ENCODE data around the gene PPP6C.
"Not testable (repeated sequence)": the region's sequence is repeated elsewhere in the genome, so short reads cannot be mapped to it uniquely, and the experiment has no call there.

PPP6C gene

DNA sequence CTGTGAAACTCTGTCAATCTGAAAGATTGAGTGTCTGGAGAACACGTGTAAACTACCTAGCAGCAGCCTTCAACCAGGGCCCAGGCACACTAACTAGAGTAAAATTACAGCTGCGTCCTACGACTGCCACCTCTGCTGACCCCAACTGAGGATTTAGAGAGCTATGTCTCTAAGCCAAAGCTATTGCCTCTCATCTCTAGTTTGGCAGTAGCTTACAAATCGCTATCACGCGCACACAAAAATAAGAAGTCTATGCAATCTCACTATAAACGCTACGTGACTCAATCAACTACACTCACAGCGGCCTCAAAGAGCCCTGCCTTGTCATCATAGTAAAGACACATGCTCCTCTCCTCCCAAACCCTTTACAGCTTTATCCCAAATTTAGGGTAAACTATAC lies 8.7 kb downstream of the PPP6C start:
- DNase-seq = no peak

DNA sequence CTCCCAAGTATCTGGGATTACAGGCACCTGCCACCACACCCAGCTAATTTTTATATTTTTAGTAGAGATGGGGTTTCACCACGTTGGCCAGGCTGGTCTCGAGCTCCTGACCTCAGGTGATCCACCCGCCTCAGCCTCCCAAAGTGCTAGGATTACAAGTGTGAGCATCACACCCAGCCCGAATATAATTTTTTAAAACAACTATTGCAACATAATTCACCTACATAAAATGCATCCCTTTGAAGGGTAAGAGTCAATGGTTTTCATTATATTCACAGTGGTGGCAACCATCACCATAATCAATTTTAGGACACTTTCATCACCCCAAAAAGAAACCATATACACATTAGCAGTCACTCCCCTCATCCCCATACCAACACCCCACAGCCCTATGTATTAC lies 9.8 kb downstream of the PPP6C start:
- DNase-seq = not testable (repeated sequence)

DNA sequence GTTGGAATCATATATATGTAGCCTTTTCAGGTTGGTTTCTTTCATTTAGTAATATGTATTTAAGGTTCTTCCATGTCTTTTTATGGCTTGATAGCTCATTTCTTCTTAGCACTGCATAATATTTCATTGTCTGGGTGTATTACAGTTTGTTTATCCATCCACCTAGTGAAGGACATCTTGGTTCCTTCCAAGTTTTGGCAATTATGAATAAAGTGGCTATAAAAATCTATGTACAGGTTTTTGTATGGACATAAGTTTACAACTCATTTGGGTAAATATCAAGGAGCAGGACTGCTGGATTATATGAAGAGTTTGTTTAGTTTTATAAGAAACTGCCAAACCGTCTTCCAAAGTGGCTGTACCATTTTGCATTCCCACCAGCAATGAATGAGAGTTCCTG lies 11.7 kb downstream of the PPP6C start:
- DNase-seq = no peak

DNA sequence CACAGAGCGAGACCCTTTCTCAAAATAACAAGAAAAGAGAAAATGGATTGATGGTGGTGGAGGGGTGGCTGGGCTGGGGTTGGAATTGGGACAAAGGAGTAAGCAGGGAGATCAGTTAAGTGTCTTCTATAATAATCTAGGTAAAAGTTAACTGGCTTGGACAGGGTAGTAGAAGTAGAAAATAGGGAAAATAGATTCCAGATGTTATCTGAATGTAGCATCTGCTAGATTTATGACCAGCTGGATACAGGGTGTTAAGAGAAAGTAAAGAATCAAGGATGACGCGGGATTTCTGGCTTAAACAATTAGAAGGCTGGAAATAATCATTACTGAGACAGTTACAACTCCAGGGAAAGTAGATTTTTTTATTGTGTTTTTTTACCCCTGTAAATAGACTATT lies 13.0 kb downstream of the PPP6C start:
- no peak for DNase-seq

DNA sequence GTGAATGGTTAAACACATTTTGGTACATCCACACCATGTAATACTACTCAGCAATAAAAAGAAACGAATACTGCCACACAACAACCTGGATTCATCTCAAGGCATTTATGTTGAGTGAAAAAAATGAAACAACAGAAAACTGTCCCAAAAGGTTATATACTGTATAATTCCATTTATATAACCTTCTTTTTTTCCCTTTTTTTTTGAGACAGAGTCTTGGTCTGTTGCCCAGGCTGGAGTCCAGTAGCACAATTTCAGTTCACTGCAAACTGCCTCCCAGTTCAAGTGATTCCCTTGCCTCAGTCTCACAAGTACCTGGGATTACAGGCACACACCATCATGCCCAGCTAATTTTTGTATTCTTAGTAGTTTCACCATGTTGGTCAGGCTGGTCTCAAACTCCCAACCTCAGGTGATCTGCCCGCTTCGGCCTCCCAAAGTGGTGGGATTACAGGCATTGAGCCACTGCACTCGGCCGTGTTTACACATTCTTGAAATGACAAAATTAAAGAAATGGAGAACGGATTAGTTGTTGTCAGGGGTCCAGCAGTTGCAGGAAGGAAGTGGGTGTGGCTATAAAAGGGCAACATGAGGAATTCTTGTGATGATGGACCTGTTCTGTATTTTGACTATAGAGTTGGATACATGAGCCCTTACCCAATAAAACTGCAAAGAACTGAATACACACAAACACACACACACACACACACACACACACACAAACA lies 17.4 kb downstream of the PPP6C start:
- DNase-seq = no peak

DNA sequence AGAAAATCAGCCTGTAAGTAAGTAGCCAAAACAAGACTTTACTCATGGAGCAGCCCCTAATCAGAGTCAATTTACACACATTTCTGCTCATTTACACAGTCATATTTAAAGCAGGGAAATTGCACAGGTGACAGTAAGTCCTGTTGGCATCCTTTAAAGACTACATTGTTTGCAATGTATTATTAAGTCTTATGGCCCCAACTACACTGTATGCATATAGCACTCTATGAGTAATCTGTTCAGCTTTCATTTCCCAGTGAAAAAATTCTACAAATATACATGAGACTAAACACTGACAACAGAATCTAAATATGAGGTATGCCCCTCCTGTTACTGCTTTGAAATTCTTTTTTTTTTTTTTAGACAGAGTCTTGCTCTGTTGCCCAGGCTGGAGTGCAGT lies 19.7 kb downstream of the PPP6C start:
- DNase-seq = no peak

DNA sequence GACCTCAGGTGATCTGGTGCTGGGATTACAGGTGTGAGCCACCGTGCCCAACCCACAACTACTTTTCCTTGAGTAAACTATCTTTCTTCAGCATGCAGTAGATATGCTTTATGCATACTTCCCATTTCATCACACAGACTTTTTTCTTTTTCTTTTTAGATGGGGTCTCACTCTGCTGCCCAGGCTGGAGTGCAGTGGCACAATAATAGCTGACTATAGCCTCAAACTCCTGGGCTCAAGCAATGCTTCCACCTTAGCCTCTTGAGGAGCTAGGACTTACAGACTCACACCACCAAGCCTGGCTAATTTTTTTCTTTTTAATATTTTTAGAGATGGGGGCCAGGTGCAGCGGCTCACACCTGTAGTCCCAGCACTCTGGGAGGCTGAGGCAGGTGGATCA lies 22.8 kb downstream of the PPP6C start:
- no peak for DNase-seq

DNA sequence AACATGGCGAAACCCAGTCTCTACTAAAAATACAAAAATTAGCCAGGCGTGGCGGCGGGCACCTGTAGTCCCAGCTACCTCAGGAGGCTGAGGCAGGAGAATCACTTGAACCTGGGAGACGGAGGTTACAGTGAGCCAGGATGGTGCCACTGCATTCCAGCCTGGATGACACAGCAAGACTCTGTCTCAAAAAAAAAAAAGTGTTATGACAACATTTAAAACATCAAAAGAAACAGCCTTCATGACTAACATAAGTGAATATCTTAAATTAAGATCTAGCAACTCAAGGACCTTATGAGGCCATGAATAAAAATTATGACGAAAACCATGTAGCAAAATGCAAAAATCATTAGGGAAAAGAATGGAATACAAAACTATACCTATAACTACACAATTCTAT lies 26.7 kb downstream of the PPP6C start:
- not testable (repeated sequence) for DNase-seq

DNA sequence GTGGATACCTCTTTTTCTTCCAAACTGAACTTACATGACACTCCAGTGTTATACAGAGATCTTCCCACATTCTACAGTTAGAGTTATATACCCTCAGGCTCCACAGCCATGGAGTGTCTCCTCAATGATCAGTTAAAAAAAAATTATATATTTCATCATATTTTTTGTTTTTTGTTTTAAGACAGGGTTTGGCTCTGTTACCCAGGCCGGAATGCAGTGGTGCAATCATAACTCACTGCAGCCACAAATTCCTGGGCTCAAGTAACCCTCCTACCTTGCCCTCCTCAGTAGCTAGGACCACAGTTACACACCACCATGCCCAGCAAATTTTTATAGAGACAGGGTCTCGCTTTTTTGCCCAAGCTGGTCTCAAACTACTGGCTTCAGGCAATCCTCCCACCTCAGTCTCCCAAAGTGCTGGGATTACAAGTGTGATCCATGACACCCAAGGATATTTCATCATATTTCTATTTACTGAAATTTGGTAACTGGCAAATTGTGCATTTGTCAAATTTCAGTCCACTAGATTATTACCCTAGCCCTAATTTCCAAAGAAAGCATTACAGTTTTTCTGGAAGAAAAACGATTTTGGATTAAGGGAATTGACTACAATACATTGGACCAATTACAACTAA lies 28.2 kb downstream of the PPP6C start:
- DNase-seq = no peak

DNA sequence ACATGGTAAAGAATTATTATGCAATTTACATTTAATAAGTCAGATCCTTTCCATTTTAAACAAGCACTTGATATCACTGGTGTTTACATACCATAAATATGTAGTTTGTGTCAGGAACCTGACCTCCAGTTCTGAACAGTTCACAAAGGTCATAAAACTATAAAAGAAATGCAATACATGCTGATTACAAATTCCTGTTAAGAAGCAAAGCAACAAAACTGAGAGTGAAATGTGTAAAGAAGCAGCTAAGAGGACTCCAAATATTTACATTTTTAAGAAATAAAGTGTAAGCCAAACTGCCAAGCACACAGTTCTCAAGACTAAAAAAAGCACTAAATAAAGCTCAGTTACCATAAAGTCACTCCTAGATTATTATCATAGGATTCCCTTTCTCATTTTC lies 28.9 kb downstream of the PPP6C start:
- DNase-seq = no peak

DNA sequence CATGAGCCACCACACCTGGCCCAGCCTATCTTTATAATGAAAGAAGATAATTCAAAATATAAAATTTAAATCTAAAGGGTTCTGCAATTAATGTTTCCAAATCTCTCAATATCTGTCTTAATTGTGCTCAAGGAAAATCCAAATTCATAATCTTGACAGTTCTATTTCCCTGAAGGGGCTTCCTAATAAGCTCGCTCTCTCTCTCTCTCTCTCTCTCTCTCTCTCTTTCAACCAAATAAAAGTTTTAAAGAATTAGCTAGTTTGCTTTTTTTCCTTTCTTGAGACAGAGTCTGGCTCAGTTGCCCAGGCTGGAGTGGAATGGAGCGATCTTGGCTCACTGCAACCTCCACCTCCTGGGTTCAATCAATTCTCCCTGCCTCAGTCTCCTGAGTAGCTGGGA lies 33.1 kb downstream of the PPP6C start:
- no peak for DNase-seq

DNA sequence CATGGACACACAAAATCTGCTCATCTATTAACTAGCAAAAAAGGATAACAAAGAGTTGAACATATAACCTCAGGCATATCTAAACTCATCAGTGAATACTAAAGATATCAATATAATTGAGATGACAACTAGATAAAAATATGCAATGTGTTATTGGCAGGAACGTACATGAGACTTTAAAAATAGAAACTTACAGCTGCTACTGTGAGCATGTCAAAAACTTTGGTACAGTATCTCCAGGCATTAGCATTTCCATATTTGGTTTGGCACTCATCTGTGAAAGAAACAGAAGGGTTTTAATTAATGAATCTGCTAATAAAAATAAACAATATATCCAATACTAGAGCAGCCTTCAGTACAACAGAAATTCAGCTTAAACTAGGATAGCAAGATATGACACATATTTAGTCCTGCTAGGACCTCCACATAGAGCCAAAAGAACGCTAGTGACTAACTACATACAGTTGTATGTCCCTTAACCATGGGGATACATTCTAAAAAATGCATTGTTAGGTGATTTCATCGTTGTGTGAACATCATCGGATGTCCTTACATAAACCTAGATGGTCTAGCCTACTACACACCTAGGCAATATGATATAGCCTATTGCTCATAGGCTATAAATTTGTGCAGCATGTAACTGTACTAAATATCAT lies 35.8 kb downstream of the PPP6C start:
- no peak for DNase-seq

DNA sequence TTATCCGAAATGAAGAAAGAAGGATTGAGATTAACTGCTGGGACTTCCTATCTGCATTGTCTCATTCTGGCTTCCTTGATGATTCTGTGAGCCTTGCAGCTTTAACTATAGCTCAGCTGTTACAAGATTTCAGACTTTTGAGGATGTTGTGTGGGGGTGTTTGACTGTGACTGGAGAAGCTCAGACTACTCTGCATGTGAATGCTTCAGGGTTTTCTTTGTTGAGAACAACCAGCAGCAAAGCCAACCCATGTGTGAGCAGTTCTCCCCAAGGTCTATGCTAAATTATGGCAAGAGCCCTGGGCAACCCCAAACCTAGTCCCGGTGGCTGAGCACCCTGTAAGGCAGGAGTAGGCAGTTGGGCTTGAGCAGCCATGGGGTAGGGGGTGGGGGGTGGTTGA lies 37.9 kb downstream of the PPP6C start:
- DNase-seq = no peak

DNA sequence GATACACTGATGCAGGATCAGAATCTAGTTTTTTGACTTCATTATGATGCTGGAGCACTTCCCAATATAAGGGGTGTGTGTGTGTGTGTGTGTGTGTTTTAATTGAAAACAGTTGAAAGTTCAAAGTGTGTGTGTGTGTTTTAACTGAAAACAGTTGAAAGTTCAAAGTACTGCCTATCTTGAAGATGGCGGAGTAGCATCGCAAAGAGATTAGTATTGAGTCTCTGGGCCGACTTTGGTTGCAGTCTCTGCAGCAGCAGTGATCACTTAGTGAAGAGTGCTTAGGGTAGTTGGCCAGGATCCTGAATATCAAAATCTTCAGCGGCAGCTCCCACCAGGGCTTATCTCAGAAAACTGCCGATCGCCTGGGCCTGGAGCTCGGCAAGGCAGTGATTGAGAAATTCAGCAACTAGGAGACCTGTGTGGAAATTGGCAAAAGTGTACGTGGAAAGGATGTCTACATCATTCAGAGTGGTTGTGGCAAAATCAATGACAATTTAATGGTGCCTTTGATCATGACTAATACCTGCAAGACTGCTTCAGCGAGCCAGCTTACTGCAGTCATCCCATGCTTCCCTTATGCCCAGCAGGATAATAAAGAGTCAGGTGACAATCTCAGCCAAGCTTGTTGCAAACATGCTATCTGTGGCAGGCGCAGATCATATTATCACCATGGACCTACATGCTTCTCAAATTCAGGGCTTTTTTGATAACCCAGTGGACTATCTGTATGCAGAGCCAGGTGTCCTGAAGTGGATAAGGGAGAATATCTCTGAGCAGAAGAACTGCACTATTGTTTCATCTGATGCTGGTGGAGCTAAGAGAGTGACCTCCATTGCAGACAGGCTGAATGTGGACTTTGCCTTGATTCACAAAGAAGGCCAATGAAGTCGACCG lies 39.0 kb downstream of the PPP6C start:
- DNase-seq = no peak

DNA sequence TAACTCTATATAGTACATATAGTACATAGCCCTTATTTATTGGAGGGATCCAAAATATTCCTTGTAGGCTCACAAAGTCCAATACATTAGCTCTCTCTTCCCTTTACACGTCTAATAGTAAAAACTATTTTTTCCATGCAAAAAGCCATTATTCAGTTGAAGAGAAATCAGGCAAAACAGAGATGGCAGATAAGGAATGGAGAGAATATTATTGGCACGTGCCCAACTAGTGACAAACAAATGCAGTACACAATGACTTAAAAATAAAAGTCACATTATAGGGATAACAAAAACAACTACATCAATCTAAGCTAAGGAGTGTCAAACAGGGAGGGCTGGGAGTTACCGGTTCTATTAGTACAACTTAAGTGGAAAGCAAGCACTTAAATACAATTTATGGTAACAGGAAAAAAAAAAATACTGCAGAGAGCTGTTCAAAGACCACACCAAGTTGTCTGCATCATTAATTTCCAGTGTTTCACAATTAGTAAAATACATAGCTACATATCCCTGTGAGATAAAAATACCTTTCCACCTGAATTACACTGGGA lies 42.1 kb downstream of the PPP6C start:
- DNase-seq = no peak

DNA sequence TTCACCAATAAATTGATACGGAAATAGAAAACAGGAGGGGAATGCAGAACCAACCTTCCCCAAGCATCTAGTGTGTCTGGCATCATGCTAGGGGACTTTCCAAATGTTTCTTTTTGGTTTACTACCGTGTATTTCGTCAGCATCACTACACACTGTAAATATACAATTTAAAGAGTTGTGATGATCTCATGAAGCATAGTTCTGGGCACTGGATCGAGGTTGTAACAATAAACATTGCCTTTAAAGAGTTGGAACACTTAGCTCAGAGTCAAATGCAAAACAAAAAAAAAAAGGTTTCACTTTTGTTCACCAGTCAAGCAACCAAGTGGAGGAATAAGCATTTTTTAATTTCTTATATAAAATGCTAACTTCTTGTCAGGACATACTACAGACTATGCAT lies 43.4 kb downstream of the PPP6C start:
- no peak for DNase-seq

DNA sequence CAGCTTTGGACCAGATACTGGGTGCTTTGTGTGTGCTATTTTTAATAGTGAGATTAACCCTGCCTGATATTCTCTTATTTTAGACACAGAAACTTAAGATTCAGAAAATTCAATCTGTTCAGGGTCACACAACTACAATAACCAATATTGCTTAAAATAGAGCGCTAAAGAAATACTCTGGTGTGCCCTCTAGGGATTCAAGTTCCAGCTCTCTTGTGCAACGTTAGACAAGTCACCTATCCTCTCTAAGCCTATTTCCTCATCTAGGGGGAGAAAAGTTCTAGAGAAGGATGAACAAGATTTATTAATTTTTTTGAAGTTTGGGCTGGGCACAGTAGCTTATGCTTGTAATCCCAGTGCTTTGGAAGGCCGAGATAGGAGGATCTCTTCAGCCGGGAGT lies 44.2 kb downstream of the PPP6C start:
- no peak for DNase-seq

DNA sequence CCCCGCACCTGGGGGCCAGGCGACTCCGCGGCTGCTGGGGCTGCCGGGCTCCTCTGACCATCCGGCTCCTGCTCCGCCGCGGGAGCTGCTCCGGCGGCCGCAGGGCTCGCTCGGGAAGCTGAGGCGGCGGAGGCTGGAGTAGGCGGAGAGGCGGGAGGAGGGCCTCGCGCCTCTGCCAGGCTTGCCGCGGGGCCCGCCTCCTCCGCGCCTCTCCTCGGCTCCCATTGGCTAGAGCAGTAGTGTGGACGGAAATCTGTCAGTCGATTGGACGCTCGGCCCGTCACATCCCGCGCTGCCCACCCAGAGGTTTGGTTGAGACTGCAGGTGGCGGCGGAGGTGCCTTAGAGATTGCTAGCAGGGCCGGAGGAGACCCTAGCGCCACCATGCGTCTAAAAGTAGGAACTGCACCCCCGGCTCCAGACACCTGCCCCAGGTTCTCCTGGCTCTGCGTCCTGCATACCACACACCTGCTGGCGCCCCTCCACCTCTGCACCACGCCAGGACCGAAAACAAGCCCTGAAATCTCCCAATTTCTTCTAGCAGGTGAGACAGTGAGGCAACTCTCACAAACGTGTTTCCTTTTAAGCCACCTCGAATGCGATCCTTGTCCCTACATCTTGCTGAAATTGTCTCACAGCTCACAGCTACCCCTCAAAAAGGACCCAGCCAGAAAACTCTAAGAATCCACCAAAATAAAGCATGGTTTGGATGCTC lies 46.1 kb downstream of the PPP6C start, which contains the start of gene SCAI:
TSS of gene SCAI (minus strand) at position 152 of the 714 bp plus-strand sequence. CDS start at position 61, 91 bp downstream.
- DNase-seq = peak; percentile 99

DNA sequence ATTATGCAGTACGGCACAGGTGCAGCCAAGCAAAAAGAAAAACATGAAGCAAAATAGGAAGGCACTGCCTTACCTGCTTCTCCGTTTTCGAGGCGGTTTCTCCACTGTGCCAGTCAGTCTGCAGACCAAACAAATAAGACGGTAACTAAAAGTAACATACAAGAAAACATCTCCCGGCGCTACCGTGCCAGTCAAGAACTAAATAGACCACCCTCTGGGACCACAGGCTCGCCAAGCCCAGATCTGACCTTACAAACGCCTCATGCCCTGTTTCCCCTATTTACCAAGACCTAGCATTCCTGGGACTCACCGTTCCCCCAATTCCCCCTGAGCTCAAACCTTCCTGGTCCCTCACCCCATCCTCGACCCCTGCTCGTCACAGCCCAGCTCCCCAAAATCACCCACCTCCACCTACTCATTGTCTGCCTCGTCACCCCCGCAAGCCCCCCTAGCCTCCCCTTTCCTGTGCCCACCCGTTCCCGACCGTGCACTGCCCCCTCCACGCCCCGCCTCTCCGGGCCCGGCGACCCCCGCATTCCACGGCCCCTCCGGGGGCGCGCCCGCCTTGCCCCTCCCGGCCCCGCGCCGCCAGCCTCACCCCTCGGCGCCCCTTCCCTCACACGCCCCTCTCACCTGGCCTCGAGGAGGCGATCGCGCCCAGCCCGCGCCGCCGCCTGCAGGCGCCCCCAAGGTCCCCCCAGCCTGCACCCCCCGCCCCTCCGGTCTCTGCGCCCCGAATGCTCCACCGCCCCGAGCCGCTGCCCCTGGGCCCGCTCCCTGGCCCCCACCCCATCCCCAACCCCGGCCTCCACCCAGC lies 46.8 kb downstream of the PPP6C start:
- no peak for DNase-seq

DNA sequence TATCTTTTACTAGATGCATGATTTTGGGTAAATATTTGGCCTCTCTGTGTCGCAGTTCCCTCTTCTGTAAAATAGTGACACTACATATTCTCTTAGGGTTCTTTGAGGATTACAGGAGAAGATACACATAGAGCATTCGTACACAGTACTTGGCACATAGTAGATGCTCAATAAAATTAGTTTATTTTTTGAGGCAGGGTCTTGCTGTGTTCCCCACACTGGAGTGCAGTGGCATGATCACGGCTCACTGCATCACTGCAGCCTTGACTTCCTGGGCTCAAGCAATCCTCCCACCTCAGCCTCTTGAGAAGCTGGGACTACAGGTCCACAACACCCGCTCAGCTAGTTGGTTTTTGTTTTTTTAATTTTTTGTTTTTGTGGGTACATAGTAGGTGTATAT lies 47.9 kb downstream of the PPP6C start:
- no peak for DNase-seq

DNA sequence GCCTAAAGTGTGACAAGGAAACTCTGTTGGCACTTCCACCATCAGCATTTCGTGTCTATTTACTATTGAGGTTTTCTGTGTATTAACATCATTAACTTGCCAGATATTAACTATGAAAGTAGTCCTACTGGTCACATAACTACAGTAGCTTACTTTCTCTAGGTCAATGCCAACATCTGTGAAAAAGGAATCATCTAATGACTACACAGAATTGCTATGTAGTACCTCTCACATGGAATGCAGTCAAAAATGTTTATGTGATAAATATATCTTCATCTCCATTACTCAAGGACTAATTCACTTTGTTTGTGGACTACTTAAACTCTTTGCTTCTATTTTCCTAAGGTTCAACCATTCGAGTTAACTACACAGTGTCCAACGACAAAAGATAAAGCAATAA lies 48.4 kb downstream of the PPP6C start:
- no peak for DNase-seq
